Measurements from ENCODE around the gene CCDC54. TPM values are rescaled to one million over a fixed set of nuclear protein-coding genes. Genes with fewer than 3 reads are reported as not detected.
A peak's percentile ranks its signal among the peaks of the same experiment; 100 is the strongest.

The CCDC54 gene
- total and polyA plus RNA-seq, 2 experiments from 2014 or later, result 0.89 TPM; not detected in 1

- TF ChIP-seq CTCF (IDR thresholded peaks at IDR 0.05; ENCODE audit: poor library complexity) (no peak), EZH2phosphoT487 (IDR thresholded peaks at IDR 0.05; ENCODE audit: low read depth, severe bottlenecking, unreplicated experiment) (no peak), EZH2 (IDR thresholded peaks at IDR 0.05; ENCODE audit: borderline replicate concordance) (no peak)
- WGBS (ENCODE audit: low lambda C conversion rate, missing lambda C conversion rate), result 53% methylated on average over 2 of the region's 2 CpGs
- no peaks in the 10 kb centered on the region for H4K20me1 ChIP-seq (ENCODE audit: insufficient read depth, poor library complexity, severe bottlenecking)
- peak overlapping the region; percentile 9 for H3K27ac ChIP-seq
- no peak overlapping the region for H3K4me2 ChIP-seq
- DNase-seq (ENCODE audit: low spot score), result peak; percentile 54
- no peak overlapping the region for H2AFZ ChIP-seq
- no peaks in the 10 kb centered on the region for H3K79me2 ChIP-seq
- H3K4me3 ChIP-seq, result no peak overlapping the region
- H3K36me3 ChIP-seq (replicated peaks; ENCODE audit: insufficient read depth, low read depth), result no peaks in the 10 kb centered on the region
- no peaks in the 10 kb centered on the region for H3K9me3 ChIP-seq (ENCODE audit: low read depth)
- H3K4me1 ChIP-seq (ENCODE audit: insufficient read depth), result no peaks in the 10 kb centered on the region
- no peaks in the 10 kb centered on the region for H3K27me3 ChIP-seq
- no peaks in the 10 kb centered on the region for H3K9me2 ChIP-seq (replicated peaks; ENCODE audit: insufficient read depth)
Measured at GRCh38 chr3:107347751-107348150, 29.5 kb upstream of the CCDC54 start.

- Histone ChIP-seq H3K4me2 (no peak overlapping the region), H3K4me3 (no peak overlapping the region), H3K9me3 (ENCODE audit: low read depth) (no peaks in the 10 kb centered on the region), H3K27ac (no peak overlapping the region), H3K79me2 (no peaks in the 10 kb centered on the region), H4K20me1 (ENCODE audit: insufficient read depth, poor library complexity, severe bottlenecking) (no peaks in the 10 kb centered on the region), H2AFZ (no peak overlapping the region), H3K27me3 (no peaks in the 10 kb centered on the region), H3K9me2 (replicated peaks; ENCODE audit: insufficient read depth) (no peaks in the 10 kb centered on the region), H3K36me3 (replicated peaks; ENCODE audit: insufficient read depth, low read depth) (no peaks in the 10 kb centered on the region), H3K4me1 (ENCODE audit: insufficient read depth) (no peaks in the 10 kb centered on the region)
- no peak for DNase-seq (ENCODE audit: low spot score)
- 90% methylated on average over 2 of the region's 2 CpGs for WGBS (ENCODE audit: low lambda C conversion rate, missing lambda C conversion rate)
- TF ChIP-seq CTCF (IDR thresholded peaks at IDR 0.05; ENCODE audit: poor library complexity) (no peak), EZH2 (IDR thresholded peaks at IDR 0.05; ENCODE audit: borderline replicate concordance) (no peak), EZH2phosphoT487 (IDR thresholded peaks at IDR 0.05; ENCODE audit: low read depth, severe bottlenecking, unreplicated experiment) (no peak)
Measured at GRCh38 chr3:107356706-107357105, 20.5 kb upstream of the CCDC54 start.

GRCh38 chr3:107361633-107362032 lies 15.6 kb upstream of the CCDC54 start:
- H3K9me2 ChIP-seq (replicated peaks; ENCODE audit: insufficient read depth), result no peaks in the 10 kb centered on the region
- H3K27me3 ChIP-seq, result no peaks in the 10 kb centered on the region
- H3K79me2 ChIP-seq, result no peaks in the 10 kb centered on the region
- no peaks in the 10 kb centered on the region for H3K36me3 ChIP-seq (replicated peaks; ENCODE audit: insufficient read depth, low read depth)
- H3K27ac ChIP-seq, result no peak overlapping the region
- no peak for DNase-seq (ENCODE audit: low spot score)
- no peaks in the 10 kb centered on the region for H3K9me3 ChIP-seq (ENCODE audit: low read depth)
- no peaks in the 10 kb centered on the region for H4K20me1 ChIP-seq (ENCODE audit: insufficient read depth, poor library complexity, severe bottlenecking)
- no peak overlapping the region for H2AFZ ChIP-seq
- no peak overlapping the region for H3K4me3 ChIP-seq
- H3K4me1 ChIP-seq (ENCODE audit: insufficient read depth), result no peaks in the 10 kb centered on the region
- H3K4me2 ChIP-seq, result no peak overlapping the region
- WGBS (ENCODE audit: low lambda C conversion rate, missing lambda C conversion rate), result 92% methylated on average over 3 of the region's 3 CpGs
- no peak for TF ChIP-seq CTCF (IDR thresholded peaks at IDR 0.05; ENCODE audit: poor library complexity)
- TF ChIP-seq EZH2phosphoT487 (IDR thresholded peaks at IDR 0.05; ENCODE audit: low read depth, severe bottlenecking, unreplicated experiment), result no peak
- TF ChIP-seq EZH2 (IDR thresholded peaks at IDR 0.05; ENCODE audit: borderline replicate concordance), result no peak

GRCh38 chr3:107365051-107365450 lies 12.2 kb upstream of the CCDC54 start:
- H3K36me3 ChIP-seq (replicated peaks; ENCODE audit: insufficient read depth, low read depth), result no peaks in the 10 kb centered on the region
- TF ChIP-seq CTCF (IDR thresholded peaks at IDR 0.05; ENCODE audit: poor library complexity), result no peak
- TF ChIP-seq EZH2 (IDR thresholded peaks at IDR 0.05; ENCODE audit: borderline replicate concordance), result no peak
- no peak for TF ChIP-seq EZH2phosphoT487 (IDR thresholded peaks at IDR 0.05; ENCODE audit: low read depth, severe bottlenecking, unreplicated experiment)

More at GRCh38 chr3:107365051-107365450, 12.2 kb upstream of the CCDC54 start:
- Histone ChIP-seq H3K27ac (no peak overlapping the region), H3K4me1 (ENCODE audit: insufficient read depth) (no peaks in the 10 kb centered on the region), H3K9me3 (ENCODE audit: low read depth) (no peaks in the 10 kb centered on the region), H3K4me2 (no peak overlapping the region), H3K9me2 (replicated peaks; ENCODE audit: insufficient read depth) (no peaks in the 10 kb centered on the region), H4K20me1 (ENCODE audit: insufficient read depth, poor library complexity, severe bottlenecking) (no peaks in the 10 kb centered on the region), H3K27me3 (no peaks in the 10 kb centered on the region), H2AFZ (no peak overlapping the region), H3K4me3 (no peak overlapping the region), H3K79me2 (no peaks in the 10 kb centered on the region)
- DNase-seq (ENCODE audit: low spot score), result no peak
- 95% methylated on average over 4 of the region's 4 CpGs for WGBS (ENCODE audit: low lambda C conversion rate, missing lambda C conversion rate)

Data from hepatocyte (in vitro differentiated cells).